Kidney (tissue), 14 donors: ENCODE results near the gene ECHS1. TPM values are rescaled to one million over a fixed set of nuclear protein-coding genes. Genes with fewer than 3 reads are reported as not detected.
"Not testable (repeated sequence)": the region's sequence is repeated elsewhere in the genome, so short reads cannot be mapped to it uniquely, and the experiment has no call there.

Experiments used
- DNase-seq, 5 donors: peaks; one replicate each; pipeline ENCODE4 v3.0.0-alpha.2; 2013 to 2020
- FAIRE-seq: peaks from 2 replicates; lab custom pipeline; 2012; peaks lifted over from hg19 to GRCh38; lab: Jason Lieb, UNC
- H3K27ac ChIP-seq, 2 donors: one replicate each; pipeline ENCODE4 v1.7.0; 2013; ENCODE audit warnings: low read depth in 2 of 2, low read length in 2 of 2, inconsistent platforms in 1 of 2
- H3K27me3 ChIP-seq: one replicate; pipeline ENCODE4 v1.7.1; 2013; ENCODE audit warnings: low read length, inconsistent platforms; ENCODE audit not compliant: control insufficient read depth, insufficient read depth
- H3K36me3 ChIP-seq, 3 donors: one replicate each; pipeline versions ENCODE4 v1.7.0 to v1.7.1; 2013; ENCODE audit warnings: low read length in 3 of 3, control low read depth in 1 of 3, inconsistent platforms in 1 of 3; ENCODE audit not compliant: insufficient read depth in 3 of 3, control insufficient read depth in 2 of 3
- H3K4me1 ChIP-seq, 3 donors: one replicate each; pipeline versions ENCODE4 v1.7.0 to v1.7.1; 2013; ENCODE audit warnings: low read length in 3 of 3, inconsistent platforms in 1 of 3, low read depth in 1 of 3; ENCODE audit not compliant: control insufficient read depth in 2 of 3, insufficient read depth in 2 of 3
- H3K4me3 ChIP-seq, 3 donors: one replicate each; pipeline versions ENCODE4 v1.7.0 to v1.8.1; 2013; ENCODE audit warnings: low read length in 3 of 3, control low read depth in 1 of 3, inconsistent platforms in 1 of 3
- H3K9ac ChIP-seq, 3 donors: one replicate each; pipeline versions ENCODE4 v1.7.0 to v1.7.1; 2013; ENCODE audit warnings: low read length in 3 of 3, control low read depth in 1 of 3, inconsistent platforms in 1 of 3
- H3K9me3 ChIP-seq, 3 donors: one replicate each; pipeline versions ENCODE4 v1.7.0 to v1.7.1; 2013; ENCODE audit warnings: low read length in 3 of 3, control low read depth in 1 of 3, inconsistent platforms in 1 of 3; ENCODE audit not compliant: control insufficient read depth in 2 of 3, insufficient read depth in 1 of 3
- CTCF ChIP-seq: IDR thresholded peaks from 3 replicates; pipeline ENCODE4 v1.5.1; 2012; ENCODE audit warnings: mild to moderate bottlenecking, moderate library complexity, borderline replicate concordance; ENCODE audit not compliant: insufficient read depth; ENCODE audit errors: extremely low read depth
- intact Hi-C: fragments of 100-400 bp; cut with DNase I; formaldehyde crosslinking; loops from one replicate; pipeline ENCODE4 v1.11.1; 2022
- polyA plus RNA-seq: library from polyadenylated mRNA; stranded (reverse); fragments of 350-450 nt; fragmentation: Illumina TruSeq; extraction: RNeasy Lipid Tissue Mini Kit (QIAGEN cat#74804); gene quantifications from one replicate; pipeline ENCODE4 v1.2.3, GENCODE V29; 2014; ENCODE audit warnings: low read depth, low replicate concordance; ENCODE audit not compliant: insufficient read depth
- total RNA-seq: library from RNA; stranded (reverse); fragmentation: NEBNext Ultra II Directional; extraction: Animal tissue kit (Norgen Biotek cat#: 25700); gene quantifications from one replicate; pipeline ENCODE4 v1.2.1, GENCODE V29; 2021
- donor health status: control.
- donor health status: control.
- donor health status: control.
- donor health status: control.
- donor health status: control.
- donor health status: DM: yes; HTN: yes; CAD: no.
- donor health status: Normal renal cell carcinoma (clear cell type).

Gene ECHS1
- total and polyA plus RNA-seq, 2 donors from 2014 or later = 85.6 to 599 TPM

- TF ChIP-seq CTCF = no peak
- H3K27me3 ChIP-seq = peaks cover 26% of the 10 kb centered on the region
- H3K4me1 ChIP-seq = peaks cover 0 to 9% (median 0%) of the 10 kb centered on the region in 3 donors
- no peak for FAIRE-seq
- no peaks in the 10 kb centered on the region for H3K36me3 ChIP-seq
- H3K27ac ChIP-seq = no peak overlapping the region
- intact Hi-C loops = no loop called here
- no peak overlapping the region for H3K4me3 ChIP-seq
- H3K9me3 ChIP-seq = no peaks in the 10 kb centered on the region
- peak in 2 of 5 donors; percentile 82 to 85 for DNase-seq
- H3K9ac ChIP-seq = no peak overlapping the region
These were observed 48.3 kb downstream of the ECHS1 start for GRCh38 chr10:133324857-133325260.

- DNase-seq (peak; percentile 43 to 92 (median 68)), FAIRE-seq (no peak)
- H3K4me3 ChIP-seq = peak overlapping the region in 1 of 3 donors; percentile 32
- no peaks in the 10 kb centered on the region for H3K9me3 ChIP-seq
- no peak for TF ChIP-seq CTCF
- H3K27me3 ChIP-seq = peaks cover 26% of the 10 kb centered on the region
- H3K9ac ChIP-seq = no peak overlapping the region
- H3K36me3 ChIP-seq = no peaks in the 10 kb centered on the region
- H3K4me1 ChIP-seq = peaks cover 0 to 10% (median 0%) of the 10 kb centered on the region in 3 donors
- intact Hi-C loops = no loop called here
- no peak overlapping the region for H3K27ac ChIP-seq
These were observed 48.9 kb downstream of the ECHS1 start for GRCh38 chr10:133324198-133324792.

- intact Hi-C loops, H3K9me3 ChIP-seq, H3K9ac ChIP-seq, FAIRE-seq, H3K27ac ChIP-seq, H3K36me3 ChIP-seq, H3K4me3 ChIP-seq: not testable (repeated sequence)
- DNase-seq = peak in 1 of 5 donors; percentile 10
- Histone ChIP-seq H3K4me1 (peaks cover 0 to 10% (median 0%) of the 10 kb centered on the region in 3 donors), H3K27me3 (peaks cover 18% of the 10 kb centered on the region)
These were observed 51.0 kb downstream of the ECHS1 start for GRCh38 chr10:133322064-133322709.

- H3K9me3 ChIP-seq, H3K9ac ChIP-seq, H3K4me3 ChIP-seq, FAIRE-seq, H3K4me1 ChIP-seq, H3K27me3 ChIP-seq, H3K36me3 ChIP-seq, H3K27ac ChIP-seq, intact Hi-C loops: not testable (repeated sequence)
- peak in 1 of 5 donors; percentile 10 for DNase-seq
These were observed 52.2 kb downstream of the ECHS1 start for GRCh38 chr10:133320852-133321422.
